Stimulated activated CD4-positive, alpha-beta T cell treated with anti-CD3 and anti-CD28 coated beads, Interleukin-2, amount 100 ng/mL, for 24 hours (primary cell): ENCODE results near the gene MX1.

Experiments used
- DNase-seq, 2 donors: peaks; one replicate each; pipeline ENCODE4 v3.0.0-alpha.2; 2020

The MX1 gene

DNA sequence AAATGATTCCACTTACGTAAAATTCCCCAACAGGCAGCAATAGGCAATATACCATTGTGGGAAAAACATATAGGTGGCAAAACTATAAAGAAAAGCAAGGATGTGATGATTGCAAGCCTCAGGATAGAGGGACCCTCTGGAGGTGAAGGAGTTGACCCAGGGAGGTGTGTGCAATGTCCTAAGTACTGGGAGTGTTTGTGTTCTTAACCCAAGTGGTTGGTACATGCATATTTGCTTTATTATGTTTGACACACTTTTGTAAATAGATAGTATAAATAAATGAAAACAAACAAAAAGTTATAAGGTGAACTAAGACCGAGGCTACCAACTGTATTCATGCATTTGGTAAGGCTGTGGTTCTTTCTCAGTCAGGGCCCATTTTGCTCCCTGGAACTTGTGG is 7.5 kb downstream of the MX1 start:
- no peak for DNase-seq

DNA sequence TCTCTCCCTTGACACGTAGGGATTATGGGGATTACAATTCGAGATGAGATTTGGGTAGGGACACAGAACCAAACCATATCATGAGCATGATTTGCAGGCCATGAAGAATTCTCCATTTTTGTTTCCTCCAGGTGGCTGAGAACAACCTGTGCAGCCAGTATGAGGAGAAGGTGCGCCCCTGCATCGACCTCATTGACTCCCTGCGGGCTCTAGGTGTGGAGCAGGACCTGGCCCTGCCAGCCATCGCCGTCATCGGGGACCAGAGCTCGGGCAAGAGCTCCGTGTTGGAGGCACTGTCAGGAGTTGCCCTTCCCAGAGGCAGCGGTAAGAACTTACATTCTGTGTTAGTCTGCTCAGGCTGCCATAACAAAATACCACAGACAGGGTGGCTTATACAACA is 9.7 kb downstream of the MX1 start:
- peak in 1 of 2 donors; percentile 1 for DNase-seq

DNA sequence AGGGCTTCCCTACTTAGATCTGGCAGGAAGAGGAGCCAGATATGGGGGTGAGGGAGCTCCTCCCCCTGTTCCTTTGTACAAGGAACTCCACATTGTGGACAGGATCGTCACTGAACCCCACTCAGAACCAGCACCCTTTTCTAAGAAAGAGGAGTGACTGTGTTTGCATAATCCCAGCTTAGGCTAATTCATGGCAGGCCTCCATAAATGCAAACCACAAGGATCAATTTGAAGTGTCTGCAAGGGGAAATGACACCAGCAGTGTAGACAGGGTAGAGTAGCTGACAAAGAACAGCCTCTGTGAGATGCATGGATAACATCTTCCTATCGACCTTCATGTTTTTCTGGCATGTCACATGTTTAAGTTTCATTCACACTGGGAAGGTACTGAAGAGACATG is 11.7 kb downstream of the MX1 start:
- no peak for DNase-seq

DNA sequence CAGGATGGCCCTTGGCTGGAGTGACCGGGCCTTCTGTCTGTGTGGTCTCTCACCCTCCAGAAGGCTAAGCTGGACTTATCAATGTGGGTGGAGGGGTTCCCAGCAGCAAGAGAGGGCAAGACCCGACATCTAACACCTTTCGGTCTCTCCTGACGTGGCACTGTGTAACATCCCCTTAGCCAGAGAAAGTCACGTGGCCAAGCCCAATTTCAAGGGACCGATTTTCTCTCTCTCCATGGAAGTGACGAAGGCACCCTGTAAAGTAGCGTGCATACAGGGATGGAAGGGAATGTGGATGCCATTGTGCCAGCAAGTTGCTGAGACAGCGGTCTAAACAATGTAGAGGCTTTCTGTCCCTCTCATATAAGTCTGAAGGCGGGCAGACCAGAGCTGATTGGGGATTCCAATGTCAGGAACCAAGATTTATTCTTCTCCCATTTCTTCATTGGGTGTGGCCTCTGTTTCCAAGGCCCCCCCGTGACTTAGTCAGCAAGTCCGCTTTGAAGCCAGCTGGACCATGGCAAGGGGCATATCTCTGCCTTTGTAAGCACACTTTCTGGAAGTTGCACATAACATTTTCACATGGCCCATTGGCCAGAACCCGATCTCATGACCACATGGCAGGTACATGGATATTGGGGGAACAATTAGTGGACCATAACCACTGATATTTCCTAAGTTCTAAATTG is 12.5 kb downstream of the MX1 start:
- DNase-seq: no peak

DNA sequence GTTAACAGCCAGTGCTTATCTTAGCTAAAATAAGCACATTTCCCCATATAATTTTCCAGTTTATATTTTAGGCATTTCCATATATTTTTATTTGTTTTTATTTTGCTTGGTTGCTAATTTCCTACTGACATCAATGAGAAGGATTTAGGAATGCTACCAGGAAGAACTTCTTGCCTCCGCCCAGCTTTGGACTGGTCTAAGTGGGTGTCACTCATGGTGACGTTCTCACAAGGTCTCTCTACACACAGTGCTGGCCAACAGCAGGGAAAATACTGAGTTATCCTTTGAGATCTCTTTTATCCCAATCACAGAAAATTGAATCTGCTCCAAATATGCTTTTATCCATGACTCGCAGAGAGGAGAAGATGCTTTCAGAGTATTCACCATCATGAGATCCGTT is 13.2 kb downstream of the MX1 start:
- DNase-seq: no peak

DNA sequence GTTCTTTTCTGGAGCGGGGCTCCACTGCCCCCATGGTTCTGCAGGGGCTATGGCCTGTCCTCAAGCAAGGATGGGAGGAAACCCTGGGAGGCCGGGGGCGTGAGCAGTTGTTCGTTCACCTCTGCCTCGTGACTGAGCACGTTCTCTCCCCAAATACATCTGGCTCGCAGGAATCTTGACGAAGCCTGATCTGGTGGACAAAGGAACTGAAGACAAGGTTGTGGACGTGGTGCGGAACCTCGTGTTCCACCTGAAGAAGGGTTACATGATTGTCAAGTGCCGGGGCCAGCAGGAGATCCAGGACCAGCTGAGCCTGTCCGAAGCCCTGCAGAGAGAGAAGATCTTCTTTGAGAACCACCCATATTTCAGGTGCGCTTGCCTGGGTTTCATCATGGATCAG is 15.5 kb downstream of the MX1 start:
- DNase-seq: no peak

DNA sequence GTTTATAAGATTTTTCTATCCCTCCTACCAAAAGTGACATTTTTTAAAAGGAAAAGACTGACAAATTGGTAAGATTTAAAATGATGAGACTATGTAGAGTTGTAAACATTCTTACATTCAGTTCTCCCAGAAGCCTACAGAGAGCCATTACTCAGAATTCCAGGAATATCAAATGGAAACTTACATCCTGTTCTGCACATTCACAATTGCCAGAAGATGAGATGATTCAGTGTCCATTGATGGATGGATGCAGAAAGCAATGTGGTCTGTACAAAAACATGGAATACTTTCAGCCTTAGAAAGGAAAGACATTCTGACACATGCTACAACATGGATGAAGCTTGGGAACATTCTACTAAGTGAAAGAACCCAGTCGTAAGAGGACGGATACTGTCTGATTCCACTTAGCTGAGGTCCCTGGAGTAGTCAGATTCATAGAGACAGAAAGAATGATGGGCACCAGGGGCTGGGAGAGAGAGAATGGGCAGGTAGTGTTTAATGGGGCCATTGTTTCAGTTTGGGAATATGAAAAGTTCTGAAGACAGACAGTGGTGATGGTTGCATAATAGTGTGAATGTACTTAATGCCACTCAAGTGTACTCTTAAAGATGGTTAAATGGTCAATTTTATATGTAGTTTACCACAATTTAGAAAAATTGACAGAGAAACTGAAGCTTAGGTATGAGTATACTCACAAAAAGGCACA is 16.6 kb downstream of the MX1 start:
- no peak for DNase-seq

DNA sequence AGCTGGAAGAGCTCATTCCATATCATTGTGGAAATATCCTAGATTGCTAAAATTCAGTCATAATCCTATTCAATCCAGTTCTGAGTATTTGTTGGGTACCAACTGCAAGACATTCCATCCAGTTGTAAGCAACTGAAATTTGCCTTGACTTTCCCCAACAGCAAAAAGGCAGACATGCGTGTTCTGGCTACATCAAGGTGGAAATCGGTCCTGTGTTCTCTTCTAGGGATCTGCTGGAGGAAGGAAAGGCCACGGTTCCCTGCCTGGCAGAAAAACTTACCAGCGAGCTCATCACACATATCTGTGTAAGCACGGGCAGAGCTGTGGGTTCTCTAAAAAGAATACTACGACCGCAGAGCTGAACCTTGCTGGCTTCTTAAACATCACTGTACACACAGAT is 17.5 kb downstream of the MX1 start:
- DNase-seq: no peak

DNA sequence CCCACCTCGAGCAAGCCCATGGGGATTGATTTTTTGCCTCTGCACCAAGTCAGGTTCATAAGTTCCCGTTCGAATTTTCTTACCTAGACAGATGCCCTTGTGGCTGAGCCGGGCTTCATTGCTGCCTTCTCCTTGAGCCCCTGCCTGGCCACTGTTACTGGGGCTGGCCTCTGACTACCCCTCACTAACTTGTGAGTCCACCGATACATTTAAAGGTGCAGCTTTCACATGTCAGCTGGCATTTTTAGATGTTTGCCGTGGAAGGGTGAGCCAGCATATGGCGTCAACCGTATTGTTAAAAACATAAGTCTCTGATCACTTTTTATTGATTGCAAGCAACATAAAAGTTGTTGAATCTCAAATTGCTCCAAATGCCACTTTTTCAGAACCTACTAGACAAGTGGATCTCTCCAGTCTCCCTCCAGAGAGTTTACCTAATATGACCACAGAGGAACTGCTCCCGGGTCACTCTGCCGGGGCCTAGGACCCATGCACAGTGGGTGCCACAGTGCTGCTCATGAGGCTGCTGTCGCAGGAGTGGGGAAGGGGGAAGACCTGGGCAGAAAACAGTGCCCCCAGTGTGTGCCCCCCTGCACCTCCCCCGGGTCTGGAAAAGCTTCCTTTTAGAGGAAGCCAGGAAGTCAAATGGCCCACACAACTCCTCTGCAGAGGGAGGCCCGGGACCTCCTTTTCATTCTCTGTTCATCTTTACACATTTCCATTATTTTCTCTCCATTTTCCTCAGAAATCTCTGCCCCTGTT is 18.8 kb downstream of the MX1 start:
- DNase-seq: no peak

DNA sequence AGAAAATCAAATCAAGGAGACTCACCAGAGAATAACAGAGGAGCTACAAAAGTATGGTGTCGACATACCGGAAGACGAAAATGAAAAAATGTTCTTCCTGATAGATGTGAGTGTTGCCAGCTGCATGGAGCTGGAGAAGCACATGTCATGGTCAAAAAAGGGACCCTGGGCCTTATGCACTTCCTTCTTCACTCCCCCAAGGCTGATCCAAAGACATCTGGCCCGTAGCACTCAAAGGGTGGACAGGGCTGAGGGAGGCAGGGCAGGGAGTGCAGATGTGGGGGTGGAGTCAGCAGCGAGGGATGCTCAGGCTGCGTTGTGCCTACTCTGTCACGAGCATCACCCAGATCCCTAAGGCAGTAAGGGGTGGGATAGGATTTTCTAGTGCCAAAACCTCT is 19.4 kb downstream of the MX1 start:
- DNase-seq: no peak

DNA sequence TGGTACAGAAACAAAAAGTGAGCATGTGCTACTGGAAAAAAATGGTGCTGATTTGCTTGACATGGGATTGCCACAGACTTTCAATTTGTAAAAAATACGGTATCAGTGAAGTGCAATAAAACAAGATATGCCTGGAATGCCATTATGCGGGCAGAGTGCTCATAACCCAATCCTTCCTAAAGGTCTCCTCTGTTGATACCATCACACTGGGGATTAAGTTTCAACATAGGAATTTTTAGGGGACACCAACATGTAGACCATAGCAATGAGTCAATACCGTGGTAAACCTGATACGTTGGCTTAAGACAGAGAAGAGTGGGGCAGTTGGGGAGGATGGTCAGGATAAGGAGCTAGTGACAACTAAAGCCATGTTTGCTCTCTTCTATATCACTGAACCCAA is 20.5 kb downstream of the MX1 start:
- no peak for DNase-seq

DNA sequence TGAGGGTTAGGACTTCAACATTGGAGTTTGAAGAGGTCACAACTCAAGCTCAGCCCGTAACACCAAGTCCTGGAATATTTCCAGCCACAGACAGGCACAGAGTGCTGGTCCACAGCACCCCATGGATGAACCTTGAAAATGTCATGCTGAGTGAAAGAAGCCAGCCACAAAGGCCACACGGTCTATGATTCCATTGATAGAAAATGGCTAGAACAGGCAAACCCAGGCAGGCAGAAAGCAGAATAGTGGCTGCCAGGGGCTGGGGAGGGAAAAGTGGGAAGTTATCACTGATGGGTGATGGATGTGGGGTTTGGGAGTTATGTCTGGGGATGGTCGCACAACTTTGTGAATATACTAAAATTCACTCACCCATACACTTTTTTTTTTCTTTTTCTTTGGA is 21.3 kb downstream of the MX1 start:
- no peak for DNase-seq

DNA sequence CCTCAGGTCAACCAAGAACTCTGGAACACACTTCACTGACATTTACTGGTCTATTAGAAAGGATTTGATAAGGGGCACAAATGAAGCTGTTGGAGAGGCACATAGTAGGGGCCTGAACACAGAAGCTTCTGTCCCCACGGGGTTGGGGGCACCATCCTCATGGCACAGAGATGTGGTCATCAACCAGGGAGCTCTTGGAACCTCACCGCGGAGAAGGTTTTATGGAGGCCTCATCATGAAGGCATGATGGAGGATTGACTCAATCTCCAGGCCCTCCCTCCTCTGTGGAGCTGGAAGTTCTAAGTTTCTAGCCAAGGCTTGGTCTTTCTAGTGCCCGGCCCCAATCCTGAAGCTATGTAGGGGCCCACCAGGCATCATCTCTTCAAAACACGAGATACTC is 23.6 kb downstream of the MX1 start:
- no peak for DNase-seq

DNA sequence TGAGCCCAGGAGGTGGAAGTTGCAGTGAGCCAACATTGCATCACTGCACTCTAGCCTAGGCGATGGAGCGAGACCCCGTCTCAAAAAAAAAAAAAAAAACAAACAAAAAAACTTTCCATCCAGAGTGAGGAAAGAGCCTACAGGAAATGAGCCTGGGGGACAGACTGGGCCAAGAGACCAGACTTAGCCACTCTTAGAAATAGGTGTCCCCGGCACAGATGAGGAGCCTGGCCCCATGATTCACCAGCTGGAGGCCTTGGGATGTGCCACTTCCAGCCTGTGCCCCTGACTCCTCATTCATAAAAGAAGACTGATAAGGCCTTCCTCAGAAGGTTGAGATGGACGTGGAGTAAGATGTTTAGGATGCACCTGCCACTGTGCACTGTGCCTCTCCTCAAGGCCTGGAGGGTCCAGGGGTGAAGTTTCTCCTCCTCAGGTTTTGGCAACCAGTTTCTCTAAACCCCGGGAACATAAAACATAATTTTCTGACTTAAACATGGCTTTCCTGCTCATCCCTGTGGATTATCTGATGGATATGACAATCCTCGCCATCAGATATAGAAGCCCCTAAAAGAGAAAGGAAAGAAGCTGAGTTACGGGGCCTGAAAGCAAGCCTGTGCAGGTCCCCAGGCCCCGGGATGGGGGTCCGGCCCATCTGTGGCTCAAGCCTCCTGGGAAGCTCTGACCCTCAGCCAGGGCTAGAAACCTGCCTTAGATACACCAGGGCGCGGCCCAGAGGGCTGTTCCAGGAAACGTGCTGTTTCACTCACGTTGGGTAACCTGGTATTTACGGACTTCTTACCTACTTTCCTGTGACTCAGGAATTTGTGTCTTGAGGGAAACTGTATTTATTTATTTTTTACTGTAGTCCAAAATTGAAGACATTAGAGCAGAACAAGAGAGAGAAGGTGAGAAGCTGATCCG is 26.0 kb downstream of the MX1 start:
- DNase-seq: no peak

DNA sequence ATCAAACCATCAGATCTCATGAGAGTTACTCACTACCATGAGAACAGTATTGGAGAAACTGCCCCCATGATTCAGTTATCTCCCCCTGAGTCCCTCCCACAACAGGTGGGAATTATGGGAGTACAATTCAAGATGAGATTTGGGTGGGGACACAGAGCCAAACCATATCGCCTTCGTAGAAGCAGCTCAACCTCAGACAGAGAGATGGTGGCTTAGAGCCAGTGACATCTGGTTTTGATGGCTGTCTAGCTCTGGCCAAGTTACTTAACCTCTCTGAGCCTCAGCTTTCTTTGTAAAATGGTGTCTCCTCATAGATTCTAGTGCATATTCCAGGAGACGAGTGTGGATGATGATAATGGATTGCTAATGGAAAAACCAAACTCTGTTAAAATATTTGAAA is 27.2 kb downstream of the MX1 start:
- no peak for DNase-seq

DNA sequence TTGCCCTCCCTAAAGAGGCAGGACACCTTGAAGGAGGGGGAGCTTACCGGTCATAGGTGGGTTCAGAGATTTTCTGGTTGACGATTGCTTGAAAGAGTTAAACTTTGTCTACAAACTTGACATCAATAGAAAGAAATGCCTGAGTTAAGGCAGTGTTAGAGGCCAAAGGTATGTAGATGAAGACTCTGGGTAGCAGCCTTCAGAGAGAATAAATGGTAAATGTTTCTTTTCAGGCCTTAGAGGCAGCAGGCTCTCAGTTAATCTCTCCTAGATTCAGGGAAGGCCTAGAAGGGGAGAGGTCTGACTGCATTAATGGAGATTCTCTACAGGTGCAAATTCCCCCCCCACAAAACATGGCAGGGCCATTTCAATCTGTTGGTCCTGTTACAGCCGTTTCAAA is 27.7 kb downstream of the MX1 start:
- DNase-seq: no peak

DNA sequence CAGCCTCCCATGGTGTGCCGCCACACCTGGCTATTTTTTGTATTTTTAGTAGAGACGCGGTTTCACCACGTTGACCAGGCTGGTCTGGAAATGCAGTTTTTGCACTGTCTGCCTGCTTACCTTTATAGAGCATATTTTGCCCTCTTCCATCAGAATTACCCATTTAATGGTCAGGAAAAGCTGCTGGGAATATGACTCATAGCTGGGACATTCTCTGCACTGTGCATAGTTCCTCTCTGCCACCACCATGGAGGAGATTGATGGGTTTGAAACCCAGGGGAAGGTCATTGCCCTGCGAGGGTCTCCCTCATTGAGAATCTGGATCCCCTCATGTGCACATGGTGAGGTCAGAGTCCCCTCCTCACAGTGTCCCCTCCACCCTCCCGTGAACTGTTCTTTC is 32.1 kb downstream of the MX1 start:
- no peak for DNase-seq

DNA sequence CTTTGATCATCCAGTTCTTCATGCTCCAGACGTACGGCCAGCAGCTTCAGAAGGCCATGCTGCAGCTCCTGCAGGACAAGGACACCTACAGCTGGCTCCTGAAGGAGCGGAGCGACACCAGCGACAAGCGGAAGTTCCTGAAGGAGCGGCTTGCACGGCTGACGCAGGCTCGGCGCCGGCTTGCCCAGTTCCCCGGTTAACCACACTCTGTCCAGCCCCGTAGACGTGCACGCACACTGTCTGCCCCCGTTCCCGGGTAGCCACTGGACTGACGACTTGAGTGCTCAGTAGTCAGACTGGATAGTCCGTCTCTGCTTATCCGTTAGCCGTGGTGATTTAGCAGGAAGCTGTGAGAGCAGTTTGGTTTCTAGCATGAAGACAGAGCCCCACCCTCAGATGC is 32.5 kb downstream of the MX1 start:
- DNase-seq: no peak

DNA sequence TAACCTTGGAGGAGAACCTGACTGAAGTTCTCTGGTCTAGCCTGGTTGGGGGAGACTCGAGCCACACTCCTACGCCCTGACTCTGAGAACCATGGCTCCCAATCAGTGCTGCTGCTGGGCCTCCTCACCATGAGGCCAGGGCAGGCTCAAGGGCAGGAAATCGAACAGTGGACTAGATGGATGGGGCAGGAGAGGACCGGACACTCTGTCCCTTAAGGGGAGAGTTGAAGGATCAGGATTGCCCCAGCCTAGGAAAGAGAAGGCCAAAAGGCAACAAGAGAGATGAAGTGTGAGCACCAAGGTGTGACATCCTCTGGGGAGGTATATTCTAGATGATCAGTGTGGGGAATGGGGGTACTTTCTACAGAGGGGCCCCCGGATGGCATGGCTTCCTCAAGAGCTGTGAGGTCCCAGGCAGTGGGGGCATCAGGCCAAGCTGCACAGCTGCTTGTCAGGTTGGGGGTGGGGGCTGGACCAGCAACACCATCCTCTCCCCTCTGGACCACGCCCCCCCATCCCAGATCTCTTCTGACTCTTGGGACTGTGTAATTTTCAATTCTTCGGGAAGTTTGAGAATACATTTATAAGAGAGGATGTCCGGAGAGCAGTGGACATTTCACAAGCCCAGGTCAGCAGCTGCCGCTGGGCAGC is 34.0 kb downstream of the MX1 start:
- DNase-seq: no peak

DNA sequence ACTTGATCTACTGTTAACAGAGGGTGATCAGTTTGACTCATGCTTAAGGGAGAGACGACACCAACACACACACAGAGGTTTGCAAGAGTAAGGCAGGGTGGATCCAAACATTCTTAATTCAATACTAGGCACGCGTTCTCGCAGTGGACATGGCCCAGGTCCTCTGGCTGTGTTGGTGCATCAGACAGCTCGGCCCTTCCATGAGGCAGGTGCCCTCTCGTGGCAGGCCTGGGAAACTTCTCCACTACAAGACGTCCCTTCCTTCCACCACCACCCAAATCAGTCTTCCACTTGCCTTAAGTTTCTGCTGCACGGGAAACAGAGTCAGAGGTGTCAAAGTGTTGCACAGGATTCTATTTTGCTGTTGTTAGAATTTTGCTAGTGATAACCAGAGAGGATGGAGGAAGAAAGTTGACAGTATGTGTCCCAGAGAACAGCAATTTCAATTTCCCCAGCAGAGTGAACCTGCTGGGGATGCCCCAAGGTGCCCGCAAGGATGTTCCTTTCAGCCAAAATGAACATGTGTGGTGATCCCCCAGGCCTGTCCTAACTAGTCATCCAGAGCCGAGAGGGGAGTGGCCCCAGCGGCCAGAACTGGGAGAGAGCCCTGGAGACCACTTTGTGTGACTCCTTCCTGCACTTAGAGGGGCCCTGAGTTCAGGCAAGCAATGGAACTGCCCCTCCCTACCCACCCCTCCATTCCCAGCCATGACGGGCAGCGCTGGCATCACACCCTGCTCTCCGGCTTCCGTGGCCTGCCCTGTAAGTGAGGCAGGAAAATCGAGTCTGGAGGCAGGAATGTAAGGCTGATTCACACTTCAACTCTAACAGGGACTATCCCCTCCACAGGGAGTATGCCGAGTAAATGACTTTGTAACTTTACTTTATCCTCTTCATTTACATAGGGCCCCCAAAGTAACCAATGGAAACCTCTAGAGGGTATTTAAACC is 34.8 kb downstream of the MX1 start:
- DNase-seq: peak; percentile 63 to 65

DNA sequence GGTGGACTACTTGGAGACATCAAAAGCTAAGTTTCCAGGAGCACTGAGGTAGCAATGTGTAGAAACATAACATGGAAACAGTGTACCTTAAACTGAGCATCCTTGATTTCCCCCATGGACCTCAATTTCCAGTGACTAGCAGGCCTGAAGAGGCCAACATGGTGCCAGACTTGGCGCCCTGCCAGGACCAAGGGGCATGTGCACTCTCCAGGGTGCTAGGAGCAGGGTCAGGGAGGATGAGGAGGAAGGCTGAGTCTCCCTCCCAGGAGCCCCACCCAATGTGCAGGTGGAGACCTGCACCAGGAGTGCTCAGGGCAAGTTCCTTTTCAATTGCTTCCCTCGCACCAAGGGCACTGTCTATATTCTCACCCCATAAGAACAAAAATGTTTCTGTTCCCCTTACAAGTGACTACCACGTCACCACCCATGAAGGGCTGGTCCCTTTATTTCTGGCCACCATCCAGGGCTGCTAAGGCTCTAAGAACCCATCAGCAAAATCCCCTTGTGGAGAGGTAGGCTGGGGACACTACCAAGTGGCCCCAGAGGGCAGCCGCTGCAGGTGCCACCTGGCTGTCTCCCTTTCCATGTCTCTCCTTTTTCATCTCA is 39.2 kb downstream of the MX1 start:
- no peak for DNase-seq
